Measurements from ENCODE around the gene DIP2B.

DIP2B gene

GRCh38 chr12:50785406-50786001 is 280.7 kb downstream of the DIP2B start:
- no peak for DNase-seq

GRCh38 chr12:50786498-50787231 is 281.9 kb downstream of the DIP2B start:
- no peak for DNase-seq

GRCh38 chr12:50787618-50788017 is 282.8 kb downstream of the DIP2B start:
- DNase-seq, result no peak

GRCh38 chr12:50788561-50788960 is 283.8 kb downstream of the DIP2B start:
- no peak for DNase-seq

- no peak for DNase-seq
Measured at GRCh38 chr12:50790081-50790480, 285.3 kb downstream of the DIP2B start.
